Endothelial cell of hepatic sinusoid (primary cell): ENCODE measurements around the gene TRMT13.
"Not testable (repeated sequence)": the region's sequence is repeated elsewhere in the genome, so short reads cannot be mapped to it uniquely, and the experiment has no call there.

Experiments
- in situ Hi-C: cut with HindIII; loops from 2 replicates; pipeline ENCODE4 v1.10.0; 2017; ENCODE audit warnings: low sequenced_read_pairs

Gene TRMT13

DNA sequence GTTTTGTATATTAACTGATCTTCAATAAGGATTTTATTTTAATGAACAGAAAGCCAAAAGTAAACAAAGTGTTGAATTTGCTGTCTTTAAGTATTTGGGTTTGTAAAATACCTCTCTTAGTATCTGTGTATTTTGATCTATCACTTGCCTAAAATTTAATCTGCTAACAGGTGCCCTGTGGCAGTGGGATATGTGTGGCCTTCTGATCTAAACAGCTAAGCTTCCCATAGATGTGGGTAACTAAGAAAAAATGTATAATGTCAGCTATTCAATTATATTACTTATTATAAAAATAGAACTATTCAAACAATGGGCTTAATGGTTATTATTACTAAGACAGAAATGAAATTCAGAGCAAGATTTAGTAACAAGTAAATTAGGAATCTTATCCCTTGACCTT, 29.9 kb downstream of the TRMT13 start:
- in situ Hi-C loops = no loop called here

DNA sequence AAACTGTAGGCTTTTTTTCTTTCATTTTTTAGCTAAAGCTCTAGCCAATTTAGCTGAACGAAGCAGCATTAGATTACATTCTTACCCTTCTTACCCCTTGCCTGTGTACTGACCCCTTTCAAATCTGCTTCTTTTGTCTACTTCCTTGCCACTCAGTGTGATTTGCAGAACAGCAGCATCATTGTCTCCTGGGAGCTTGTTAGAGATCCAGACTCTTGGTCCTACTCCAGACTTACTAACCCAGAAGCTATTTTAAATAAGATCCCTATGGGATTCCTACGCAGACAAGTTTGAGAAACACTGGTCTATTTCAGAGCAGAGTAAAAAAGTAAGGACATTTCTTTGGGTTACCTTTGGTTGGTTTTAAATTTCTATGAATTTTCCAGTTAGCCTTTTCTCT, 31.3 kb downstream of the TRMT13 start:
- in situ Hi-C loops = no loop called here

DNA sequence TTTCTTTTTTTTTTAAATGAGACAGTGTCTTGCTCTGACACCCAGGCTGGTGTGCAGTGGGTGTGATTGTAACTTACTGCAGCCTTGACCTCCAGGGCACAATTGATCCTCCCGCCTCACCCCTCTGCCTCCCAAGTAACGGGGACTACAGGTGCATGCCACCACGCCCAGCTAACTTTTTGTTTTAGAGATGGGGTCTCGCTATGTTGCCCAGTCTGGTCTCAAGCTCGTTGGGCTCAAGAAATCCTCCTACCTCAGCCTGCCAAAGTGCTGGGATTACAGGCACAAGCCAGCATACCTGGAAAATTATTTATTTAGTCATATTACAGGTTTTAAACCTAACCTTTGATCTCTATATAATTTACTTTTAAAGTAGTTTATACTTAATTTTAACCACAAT, 31.7 kb downstream of the TRMT13 start:
- in situ Hi-C loops = no loop called here

DNA sequence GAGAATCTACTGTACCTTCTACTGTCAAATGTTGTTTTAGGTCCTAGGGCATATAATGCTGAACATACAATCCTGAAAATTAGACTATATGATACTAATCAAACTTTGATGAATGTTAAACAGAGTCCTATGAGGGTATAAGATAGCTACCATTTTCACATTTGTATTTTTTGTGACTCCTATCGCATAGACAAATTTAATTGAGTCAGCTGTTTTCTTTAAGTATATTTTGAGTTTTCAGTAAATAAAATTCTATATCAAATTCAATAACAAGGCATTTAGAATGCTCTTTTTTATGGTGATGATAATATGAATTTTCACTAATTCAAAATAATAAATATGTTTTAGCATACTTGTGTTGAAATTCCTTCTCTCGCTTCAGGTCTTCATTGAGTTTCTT, 35.1 kb downstream of the TRMT13 start:
- in situ Hi-C loops = no loop called here

- in situ Hi-C loops = no loop called here
Measured at GRCh38 chr1:100177295-100178041, 44.5 kb downstream of the TRMT13 start.

DNA sequence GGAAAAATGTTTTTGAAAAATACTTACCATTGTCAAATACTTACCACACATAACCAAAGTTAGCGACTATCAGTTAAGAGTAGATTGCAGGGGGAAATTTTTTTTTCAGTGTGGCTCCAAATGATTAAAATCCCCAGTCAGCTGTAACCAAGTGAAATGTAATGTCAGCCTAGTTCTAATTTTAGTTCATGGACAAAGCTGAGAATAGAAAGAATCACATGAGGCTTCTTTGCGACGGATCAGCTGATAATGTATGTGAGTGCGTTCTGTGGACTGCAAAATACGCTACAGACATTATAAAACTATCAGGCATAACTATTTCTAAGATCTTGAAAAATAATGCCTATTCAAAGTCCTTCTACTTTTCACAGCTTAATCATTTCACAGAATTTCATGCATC, 45.1 kb downstream of the TRMT13 start, which contains the start of gene LRRC39:
Gene LRRC39 (minus strand): TSS at position 166 of the 400 bp plus-strand sequence. CDS start 9,740 bp downstream, outside the sequence.
- in situ Hi-C loops = no loop called here

DNA sequence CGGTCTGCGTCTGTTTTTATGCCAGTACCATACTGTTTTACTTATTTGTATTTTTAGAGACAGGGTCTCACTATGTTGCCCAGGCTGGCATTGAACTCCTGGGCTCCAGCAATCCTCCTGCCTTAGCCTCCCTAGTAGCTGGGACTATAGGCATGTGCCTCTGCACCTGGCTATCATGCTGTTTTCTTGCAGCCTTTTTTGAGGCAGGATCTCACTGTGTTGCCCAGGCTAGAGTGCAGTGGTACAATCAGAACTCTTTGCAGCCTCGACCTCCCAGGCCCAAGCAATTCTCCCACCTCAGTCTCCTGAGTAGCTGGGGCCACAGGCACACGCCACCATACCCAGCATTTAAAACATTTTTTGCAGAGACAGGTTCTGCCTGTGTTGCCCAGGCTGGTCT, 50.4 kb downstream of the TRMT13 start:
- in situ Hi-C loops = no loop called here

DNA sequence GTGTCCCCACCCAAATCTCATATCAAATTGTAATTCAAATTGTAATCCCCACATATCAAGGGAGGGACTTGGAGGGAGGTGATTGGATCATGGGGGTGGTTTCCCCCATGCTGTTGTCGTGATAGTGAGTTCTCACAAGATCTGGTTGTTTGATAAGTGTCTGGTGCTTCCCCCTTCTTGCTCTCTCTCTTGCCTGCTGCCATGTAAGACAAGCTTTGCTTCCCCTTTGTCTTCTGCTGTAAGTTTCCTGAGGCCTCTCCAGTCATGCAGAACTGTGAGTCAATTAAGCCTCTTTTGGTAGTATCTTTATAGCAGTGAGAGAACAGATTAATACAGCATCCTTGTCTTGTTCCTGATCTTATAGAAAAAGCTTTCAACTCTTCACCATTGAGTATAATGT, 51.6 kb downstream of the TRMT13 start:
- in situ Hi-C loops = no loop called here

GRCh38 chr1:100187912-100188311, 54.9 kb downstream of the TRMT13 start:
- in situ Hi-C loops = no loop called here

GRCh38 chr1:100188617-100189016, 55.7 kb downstream of the TRMT13 start:
- in situ Hi-C loops = no loop called here

DNA sequence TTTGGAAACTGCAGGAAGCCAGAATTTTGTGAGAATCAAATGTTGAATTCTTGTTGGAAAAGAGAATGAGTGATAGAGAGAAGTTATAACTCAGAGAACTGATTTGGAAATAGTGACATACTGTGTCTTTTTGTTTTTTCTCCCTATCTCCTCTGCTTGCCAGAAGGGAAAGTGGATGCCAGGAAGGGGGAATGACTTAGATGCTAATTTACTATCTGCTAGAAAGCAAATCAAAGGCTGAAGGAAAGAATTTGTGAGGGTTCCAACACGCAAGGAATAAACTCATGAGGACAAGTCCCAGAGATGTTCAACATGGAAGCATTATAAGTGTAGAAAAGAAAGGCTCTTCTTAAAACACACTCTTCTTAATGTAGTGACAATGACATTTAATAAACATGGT, 65.6 kb downstream of the TRMT13 start:
- in situ Hi-C loops = no loop called here

- in situ Hi-C loops = not testable (repeated sequence)
Measured at GRCh38 chr1:100200060-100200459, 67.1 kb downstream of the TRMT13 start.
